ENCODE data around the gene MEF2A. TPM values are rescaled to one million over a fixed set of nuclear protein-coding genes. Genes with fewer than 3 reads are reported as not detected.
A peak's percentile ranks its signal among the peaks of the same experiment; 100 is the strongest.
"Not testable (repeated sequence)": the region's sequence is repeated elsewhere in the genome, so short reads cannot be mapped to it uniquely, and the experiment has no call there.

Gene MEF2A
- total RNA-seq, 1 donor from 2014 or later, result 135 TPM

- ATAC-seq (peak; percentile 99), DNase-seq (ENCODE audit: missing footprints) (peak; percentile 99)
- intact Hi-C loops (cut with DNase I), result loop anchor here (5.0 to 10.0 kb wide), 2 partner anchors 451 to 629 kb away; partner anchors contain the start of gene SYNM
Observed at GRCh38 chr15:99733268-99734039, 167.7 kb downstream of the MEF2A start, which contains the start of gene LYSMD4. LYSMD4 (minus strand) TSS chr15:99733437; CDS start chr15:99731999, 1,438 bp downstream.

- intact Hi-C loops (cut with DNase I), result loop anchor here (5.0 to 10.0 kb wide), 2 partner anchors 452 to 629 kb away; partner anchors contain the start of gene SYNM
- DNase-seq (ENCODE audit: missing footprints); ATAC-seq: not testable (repeated sequence)
Observed at GRCh38 chr15:99734040-99734291, 168.2 kb downstream of the MEF2A start.

- intact Hi-C loops (cut with DNase I), result loop anchor here (5.0 to 10.0 kb wide), 2 partner anchors 452 to 630 kb away; partner anchors contain the start of gene SYNM
- ATAC-seq, result no peak
Observed at GRCh38 chr15:99734575-99734974, 168.8 kb downstream of the MEF2A start.

GRCh38 chr15:99735868-99736267 lies 170.1 kb downstream of the MEF2A start:
- intact Hi-C loops (cut with DNase I), result loop anchor here (10.0 kb wide), 1 partner anchor 631 kb away; the partner anchor contains the start of gene SYNM
- ATAC-seq (no peak), DNase-seq (ENCODE audit: missing footprints) (no peak)

More at GRCh38 chr15:99734575-99734974, 168.8 kb downstream of the MEF2A start:
- DNase-seq (ENCODE audit: missing footprints), result no peak

GRCh38 chr15:99736702-99737101 lies 170.9 kb downstream of the MEF2A start:
- no peak for DNase-seq (ENCODE audit: missing footprints)
- intact Hi-C loops (cut with DNase I), result loop anchor here (10.0 kb wide), 1 partner anchor 632 kb away; the partner anchor contains the start of gene SYNM
- ATAC-seq, result no peak

GRCh38 chr15:99738021-99738847 lies 172.4 kb downstream of the MEF2A start:
- intact Hi-C loops (cut with DNase I), result loop anchor here (10.0 kb wide), 1 partner anchor 633 kb away; the partner anchor contains the start of gene SYNM
- no peak for DNase-seq (ENCODE audit: missing footprints)
- ATAC-seq, result no peak

- ATAC-seq, result no peak
Observed at GRCh38 chr15:99741835-99742234, 176.1 kb downstream of the MEF2A start.

GRCh38 chr15:99744142-99744541 lies 178.4 kb downstream of the MEF2A start:
- intact Hi-C loops (cut with DNase I), result no loop called here
- DNase-seq (ENCODE audit: missing footprints), result no peak
- no peak for ATAC-seq

More at GRCh38 chr15:99741835-99742234, 176.1 kb downstream of the MEF2A start:
- DNase-seq (ENCODE audit: missing footprints), result no peak
- intact Hi-C loops (cut with DNase I), result no loop called here

GRCh38 chr15:99745370-99746086 lies 179.7 kb downstream of the MEF2A start:
- intact Hi-C loops (cut with DNase I), result no loop called here
- no peak for DNase-seq (ENCODE audit: missing footprints)
- no peak for ATAC-seq

- intact Hi-C loops (cut with DNase I), result no loop called here
- DNase-seq (ENCODE audit: missing footprints), result no peak
- no peak for ATAC-seq
Observed at GRCh38 chr15:99749386-99749785, 183.6 kb downstream of the MEF2A start.

- ATAC-seq; intact Hi-C loops (cut with DNase I); DNase-seq (ENCODE audit: missing footprints): not testable (repeated sequence)
Observed at GRCh38 chr15:99750326-99750725, 184.5 kb downstream of the MEF2A start.

GRCh38 chr15:99752556-99752955 lies 186.8 kb downstream of the MEF2A start:
- intact Hi-C loops (cut with DNase I), result no loop called here
- DNase-seq (ENCODE audit: missing footprints) (no peak), ATAC-seq (no peak)

- ATAC-seq, result no peak
- DNase-seq (ENCODE audit: missing footprints), result no peak
- intact Hi-C loops (cut with DNase I), result no loop called here
Observed at GRCh38 chr15:99753066-99753465, 187.3 kb downstream of the MEF2A start.

- ATAC-seq (peak; percentile 86), DNase-seq (ENCODE audit: missing footprints) (no peak)
- intact Hi-C loops (cut with DNase I), result loop anchor here (2.0 kb wide), 1 partner anchor 483 kb away; no protein-coding TSS in a partner anchor
Observed at GRCh38 chr15:99755692-99756409, 190.1 kb downstream of the MEF2A start.

- intact Hi-C loops (cut with DNase I), result no loop called here
- ATAC-seq, result no peak
Observed at GRCh38 chr15:99762288-99762687, 196.5 kb downstream of the MEF2A start.

GRCh38 chr15:99763827-99764226 lies 198.0 kb downstream of the MEF2A start:
- intact Hi-C loops (cut with DNase I), result no loop called here
- ATAC-seq (no peak), DNase-seq (ENCODE audit: missing footprints) (no peak)

More at GRCh38 chr15:99762288-99762687, 196.5 kb downstream of the MEF2A start:
- DNase-seq (ENCODE audit: missing footprints), result no peak

- ATAC-seq (no peak), DNase-seq (ENCODE audit: missing footprints) (no peak)
- intact Hi-C loops (cut with DNase I), result no loop called here
Observed at GRCh38 chr15:99764522-99764921, 198.7 kb downstream of the MEF2A start.
